ENCODE results near the gene DNHD1.

The DNHD1 gene

GRCh38 chr11:6596239-6596877 lies 99.3 kb downstream of the DNHD1 start:
- no peak for DNase-seq

- DNase-seq, result no peak
Observed at GRCh38 chr11:6598555-6598954, 101.5 kb downstream of the DNHD1 start.

GRCh38 chr11:6599449-6599848 lies 102.4 kb downstream of the DNHD1 start:
- DNase-seq, result no peak

- no peak for DNase-seq
Observed at GRCh38 chr11:6599881-6600390, 102.9 kb downstream of the DNHD1 start.

GRCh38 chr11:6601041-6601461 lies 104.0 kb downstream of the DNHD1 start:
- no peak for DNase-seq

- DNase-seq, result no peak
Observed at GRCh38 chr11:6602096-6602940, 105.2 kb downstream of the DNHD1 start.

- DNase-seq, result peak; percentile 65
Observed at GRCh38 chr11:6603287-6604080, 106.4 kb downstream of the DNHD1 start, which contains the start of the genes ILK and RRP8. Gene ILK (plus strand): TSS chr11:6603774. CDS start chr11:6604272, 498 bp downstream. Gene RRP8 (minus strand): TSS chr11:6603616. CDS start chr11:6603502, 114 bp downstream.

GRCh38 chr11:6604081-6604626 lies 107.1 kb downstream of the DNHD1 start:
- DNase-seq, result no peak

GRCh38 chr11:6604790-6605189 lies 107.7 kb downstream of the DNHD1 start:
- DNase-seq, result no peak

- DNase-seq, result no peak
Observed at GRCh38 chr11:6606471-6607189, 109.5 kb downstream of the DNHD1 start.

GRCh38 chr11:6607190-6607795 lies 110.2 kb downstream of the DNHD1 start:
- DNase-seq, result no peak

- DNase-seq, result no peak
Observed at GRCh38 chr11:6608011-6608410, 110.9 kb downstream of the DNHD1 start.

GRCh38 chr11:6608726-6609501 lies 111.8 kb downstream of the DNHD1 start:
- DNase-seq, result no peak

GRCh38 chr11:6609502-6610015 lies 112.5 kb downstream of the DNHD1 start:
- no peak for DNase-seq

GRCh38 chr11:6610591-6610990 lies 113.5 kb downstream of the DNHD1 start:
- DNase-seq, result no peak

- no peak for DNase-seq
Observed at GRCh38 chr11:6611092-6611962, 114.2 kb downstream of the DNHD1 start.

- DNase-seq, result no peak
Observed at GRCh38 chr11:6611963-6612212, 114.8 kb downstream of the DNHD1 start.

GRCh38 chr11:6612213-6613041 lies 115.3 kb downstream of the DNHD1 start, which contains the start of gene TAF10:
Gene TAF10 (minus strand): TSS chr11:6612216. CDS start chr11:6612189, 27 bp downstream.
- DNase-seq, result peak; percentile 88

GRCh38 chr11:6613496-6613895 lies 116.4 kb downstream of the DNHD1 start:
- no peak for DNase-seq

All from DMS79 (cell line).